GM12874 (cell line): ENCODE data around the gene MYBPHL.

Experiments
- CTCF ChIP-seq: IDR thresholded peaks from 2 replicates; pipeline ENCODE4 v1.5.1; 2011; ENCODE audit warnings: low read depth, mild to moderate bottlenecking, control low read depth, low read length, moderate library complexity; ENCODE audit not compliant: insufficient read depth

MYBPHL gene

GRCh38 chr1:109265016-109265415, 41.8 kb downstream of the MYBPHL start:
- no peak for TF ChIP-seq CTCF

GRCh38 chr1:109264379-109264755, 42.4 kb downstream of the MYBPHL start:
- no peak for TF ChIP-seq CTCF

- TF ChIP-seq CTCF, result peak; percentile 99
Measured at GRCh38 chr1:109263597-109264378, 43.0 kb downstream of the MYBPHL start.

GRCh38 chr1:109263234-109263596, 43.6 kb downstream of the MYBPHL start:
- no peak for TF ChIP-seq CTCF

- no peak for TF ChIP-seq CTCF
Measured at GRCh38 chr1:109262231-109263055, 44.4 kb downstream of the MYBPHL start.

GRCh38 chr1:109261578-109261977, 45.2 kb downstream of the MYBPHL start:
- TF ChIP-seq CTCF, result no peak

GRCh38 chr1:109261006-109261405, 45.8 kb downstream of the MYBPHL start:
- no peak for TF ChIP-seq CTCF
